Measurements from ENCODE around the gene TRUB1.

- TF ChIP-seq POLR2AphosphoS5 (IDR thresholded peaks at IDR 0.05) (no peak), CTCF (IDR thresholded peaks at IDR 0.05) (no peak), EP300 (IDR thresholded peaks at IDR 0.05) (no peak), POLR2A (IDR thresholded peaks at IDR 0.05; ENCODE audit: low read depth) (no peak)
These were observed 23.4 kb upstream of the TRUB1 start for GRCh38 chr10:114914560-114914959.

All from esophagus muscularis mucosa (tissue), 4 donors.